Activated CD8-positive, alpha-beta T cell treated with anti-CD3 and anti-CD28 coated beads for 36 hours (primary cell): ENCODE measurements around the gene RPP25L. TPM values are rescaled to one million over a fixed set of nuclear protein-coding genes. Genes with fewer than 3 reads are reported as not detected.

ENCODE experiments used
- ATAC-seq: fragments of 200-7000 bp; cut with Tn5 transposase; one replicate; pipeline ENCODE4 v1.10.0; 2021; ENCODE audit warnings: mild to moderate bottlenecking, moderate library complexity
- CTCF ChIA-PET: fragments of 350-600 bp; sonication (Branson Sonifier 250); formaldehyde crosslinking; loops from one replicate; lab custom pipeline; 2021; ENCODE audit warnings: antibody characterized with exemption; lab: Charles Lee
- POLR2A ChIA-PET: fragments of 350-600 bp; sonication (Branson Sonifier 250); formaldehyde crosslinking; loops from one replicate; lab custom pipeline; 2021; ENCODE audit warnings: antibody characterized with exemption; lab: Charles Lee
- DNase-seq: peaks from one replicate; pipeline ENCODE4 v3.0.0-alpha.2; 2020
- H3K27ac Mint-ChIP-seq: one replicate; pipeline ENCODE4 v1.8.0; 2021; ENCODE audit warnings: mild to moderate bottlenecking, mixed read lengths
- H3K27me3 Mint-ChIP-seq: one replicate; pipeline ENCODE4 v1.8.0; 2021; ENCODE audit warnings: mixed read lengths
- H3K36me3 Mint-ChIP-seq: one replicate; pipeline ENCODE4 v1.8.0; 2021; ENCODE audit warnings: low read depth, mixed read lengths
- H3K4me1 Mint-ChIP-seq: one replicate; pipeline ENCODE4 v1.8.0; 2021; ENCODE audit warnings: low read depth, mixed read lengths
- H3K4me3 Mint-ChIP-seq: one replicate; pipeline ENCODE4 v1.8.0; 2021; ENCODE audit warnings: mild to moderate bottlenecking, moderate library complexity, mixed read lengths
- H3K9me3 Mint-ChIP-seq: one replicate; pipeline ENCODE4 v1.8.0; 2021; ENCODE audit warnings: mixed read lengths
- CTCF ChIP-seq: fragments of 200-600 bp; IDR thresholded peaks from one replicate; pipeline ENCODE4 v1.8.0; 2022; ENCODE audit warnings: antibody characterized with exemption, mild to moderate bottlenecking
- intact Hi-C: fragments of 100-400 bp; cut with micrococcal nuclease; formaldehyde crosslinking; loops from one replicate; pipeline ENCODE4 v1.10.0; 2022
- total RNA-seq, 2 experiments: library from RNA; stranded (reverse); gene quantifications; one replicate each; pipeline ENCODE4 v1.2.3, GENCODE V29; 2021

RPP25L gene
- total RNA-seq, 2 experiments from 2014 or later = 37.9 to 38.7 TPM

- peak; percentile 97 for TF ChIP-seq CTCF
- CTCF ChIA-PET = interaction anchor here (0.7 to 3.2 kb wide), 42 partner anchors 8 to 205 kb away, joined by 3 to 43 read pairs (median 6); partner anchors contain the start of genes CCL27, DCTN3, ENHO and FAM219A
- peaks cover 57% of the 10 kb centered on the region for H3K27me3 Mint-ChIP-seq
- H3K4me1 Mint-ChIP-seq = peaks cover 23% of the 10 kb centered on the region
- no peak overlapping the region for H3K27ac Mint-ChIP-seq
- POLR2A ChIA-PET = interaction anchor here (1.0 to 1.1 kb wide), 2 partner anchors 9 to 134 kb away, joined by 3 read pairs; no protein-coding TSS in a partner anchor
- no peaks in the 10 kb centered on the region for H3K9me3 Mint-ChIP-seq
- peak overlapping the region; percentile 53 for H3K4me3 Mint-ChIP-seq
- intact Hi-C loops = loop anchor here (5.0 kb wide), 2 partner anchors 44 to 154 kb away; no protein-coding TSS in a partner anchor
- peak; percentile 85 for ATAC-seq
- DNase-seq = peak; percentile 84
- H3K36me3 Mint-ChIP-seq = no peaks in the 10 kb centered on the region
These were observed 20.5 kb downstream of the RPP25L start for GRCh38 chr9:34591248-34591916.

- peak; percentile 25 for ATAC-seq
- POLR2A ChIA-PET = interaction anchor here (1.0 to 1.1 kb wide), 2 partner anchors 10 to 133 kb away, joined by 3 read pairs; no protein-coding TSS in a partner anchor
- intact Hi-C loops = loop anchor here (5.0 kb wide), 2 partner anchors 43 to 153 kb away; no protein-coding TSS in a partner anchor
These were observed 21.3 kb downstream of the RPP25L start for GRCh38 chr9:34590381-34591247.

GRCh38 chr9:34589636-34590380 is 22.1 kb downstream of the RPP25L start, which contains the start of gene CNTFR:
Gene CNTFR (minus strand): TSS chr9:34589724. CDS start chr9:34568981, 20,743 bp downstream.
- DNase-seq (peak; percentile 31), ATAC-seq (peak; percentile 29)
- POLR2A ChIA-PET = no interaction called here
- CTCF ChIA-PET = interaction anchor here (1.0 to 3.5 kb wide), 3 partner anchors 14 to 186 kb away, joined by 3 to 14 read pairs (median 3); no protein-coding TSS in a partner anchor
- no peak within 1 kb of the TSS for H3K27ac Mint-ChIP-seq
- no peak for TF ChIP-seq CTCF
- no peaks in the 10 kb centered on the region for H3K9me3 Mint-ChIP-seq
- intact Hi-C loops = loop anchor here (5.0 kb wide), 2 partner anchors 43 to 153 kb away; no protein-coding TSS in a partner anchor
- peak within 1 kb of the TSS; percentile 53 for H3K4me3 Mint-ChIP-seq
- H3K4me1 Mint-ChIP-seq = peaks cover 23% of the 10 kb centered on the region
- no peaks in the 10 kb centered on the region for H3K36me3 Mint-ChIP-seq
- H3K27me3 Mint-ChIP-seq = peaks cover 65% of the 10 kb centered on the region

More at GRCh38 chr9:34590381-34591247, 21.3 kb downstream of the RPP25L start:
- Mint-ChIP-seq H3K4me1 (peaks cover 23% of the 10 kb centered on the region), H3K27me3 (peaks cover 60% of the 10 kb centered on the region), H3K36me3 (no peaks in the 10 kb centered on the region), H3K9me3 (no peaks in the 10 kb centered on the region), H3K27ac (no peak overlapping the region), H3K4me3 (peak overlapping the region; percentile 53)
- CTCF ChIA-PET = interaction anchor here (0.7 to 3.2 kb wide), 28 partner anchors 9 to 204 kb away, joined by 3 to 43 read pairs (median 6); partner anchors contain the start of genes CCL27, DCTN3 and SIGMAR1
- peak; percentile 24 for DNase-seq
- TF ChIP-seq CTCF = no peak

- ATAC-seq (no peak), DNase-seq (no peak)
- H3K9me3 Mint-ChIP-seq = no peaks in the 10 kb centered on the region
- H3K27ac Mint-ChIP-seq = no peak overlapping the region
- peak overlapping the region; percentile 30 for H3K4me3 Mint-ChIP-seq
- H3K36me3 Mint-ChIP-seq = no peaks in the 10 kb centered on the region
- no peak for TF ChIP-seq CTCF
- peaks cover 23% of the 10 kb centered on the region for H3K4me1 Mint-ChIP-seq
- POLR2A ChIA-PET = interaction anchor here (0.8 kb wide), 1 partner anchor 10 kb away, joined by 3 read pairs; no protein-coding TSS in a partner anchor
- intact Hi-C loops = no loop called here
- peaks cover 70% of the 10 kb centered on the region for H3K27me3 Mint-ChIP-seq
- CTCF ChIA-PET = interaction anchor here (0.6 to 3.5 kb wide), 6 partner anchors 15 to 185 kb away, joined by 3 to 14 read pairs (median 4); partner anchors contain the start of gene DCTN3
These were observed 22.9 kb downstream of the RPP25L start for GRCh38 chr9:34588671-34589635.
